Muscle of leg (tissue), 11 donors: ENCODE data around the gene VPS13D. TPM values are rescaled to one million over a fixed set of nuclear protein-coding genes. Genes with fewer than 3 reads are reported as not detected.

Source experiments
- DNase-seq: peaks from one replicate; pipeline ENCODE4 v3.0.0; 2013
- H3K27ac ChIP-seq: one replicate; pipeline ENCODE4 v1.5.1; 2013; ENCODE audit warnings: mild to moderate bottlenecking, low read length, control low read depth
- H3K27me3 ChIP-seq: one replicate; pipeline ENCODE4 v1.6.1; 2013; ENCODE audit warnings: low read length; ENCODE audit not compliant: control insufficient read depth, insufficient read depth
- H3K36me3 ChIP-seq: one replicate; pipeline ENCODE4 v1.6.1; 2013; ENCODE audit warnings: low read length; ENCODE audit not compliant: control insufficient read depth, insufficient read depth
- H3K4me1 ChIP-seq: one replicate; pipeline ENCODE4 v1.6.1; 2013; ENCODE audit warnings: low read length; ENCODE audit not compliant: control insufficient read depth, insufficient read depth
- H3K4me3 ChIP-seq: one replicate; pipeline ENCODE4 v1.5.1; 2013; ENCODE audit warnings: low read length, control low read depth
- H3K9me3 ChIP-seq: replicated peaks from 2 replicates; pipeline ENCODE4 v1.6.1; 2013; ENCODE audit warnings: low read depth, low read length; ENCODE audit not compliant: control insufficient read depth
- WGBS: methylation state at CpG from one replicate; pipeline ENCODE4 v1.1.5; 2013; ENCODE audit warnings: missing lambda C conversion rate; ENCODE audit not compliant: insufficient coverage; 5-methylcytosine and 5-hydroxymethylcytosine counted together
- polyA plus RNA-seq, 8 donors: library from polyadenylated mRNA; unstranded; fragments of 120-200 nt; gene quantifications; one replicate each; pipeline versions ENCODE4 v1.2.1 to v1.2.3, GENCODE V29; 2013; ENCODE audit warnings: inconsistent platforms in 1 of 8, low replicate concordance in 1 of 8; ENCODE audit not compliant: insufficient read length in 8 of 8, insufficient read depth in 1 of 8
- total RNA-seq: library from RNA; stranded (reverse); fragments of 120-200 nt; gene quantifications from one replicate; pipeline ENCODE4 v1.2.4, GENCODE V29; 2013

VPS13D gene
- total and polyA plus RNA-seq, 9 donors, result 14.9 to 21.2 (median 17.0) TPM

GRCh38 chr1:12441414-12442105, 211.7 kb downstream of the VPS13D start:
- peaks cover 1% of the 10 kb centered on the region for H3K4me1 ChIP-seq
- peaks cover 5% of the 10 kb centered on the region for H3K36me3 ChIP-seq
- WGBS, result 91% methylated on average over 3 of the region's 7 CpGs

GRCh38 chr1:12442217-12442616, 212.4 kb downstream of the VPS13D start:
- H3K4me3 ChIP-seq, result no peak overlapping the region
- H3K36me3 ChIP-seq, result peaks cover 5% of the 10 kb centered on the region
- no peak overlapping the region for H3K27ac ChIP-seq
- no peaks in the 10 kb centered on the region for H3K9me3 ChIP-seq
- H3K27me3 ChIP-seq, result no peaks in the 10 kb centered on the region
- no CpG with 5 or more reads among the region's 1 CpG for WGBS
- H3K4me1 ChIP-seq, result peaks cover 5% of the 10 kb centered on the region
- DNase-seq, result no peak

More at GRCh38 chr1:12441414-12442105, 211.7 kb downstream of the VPS13D start:
- Histone ChIP-seq H3K27me3 (no peaks in the 10 kb centered on the region), H3K4me3 (no peak overlapping the region), H3K9me3 (no peaks in the 10 kb centered on the region), H3K27ac (no peak overlapping the region)
- no peak for DNase-seq

DNA sequence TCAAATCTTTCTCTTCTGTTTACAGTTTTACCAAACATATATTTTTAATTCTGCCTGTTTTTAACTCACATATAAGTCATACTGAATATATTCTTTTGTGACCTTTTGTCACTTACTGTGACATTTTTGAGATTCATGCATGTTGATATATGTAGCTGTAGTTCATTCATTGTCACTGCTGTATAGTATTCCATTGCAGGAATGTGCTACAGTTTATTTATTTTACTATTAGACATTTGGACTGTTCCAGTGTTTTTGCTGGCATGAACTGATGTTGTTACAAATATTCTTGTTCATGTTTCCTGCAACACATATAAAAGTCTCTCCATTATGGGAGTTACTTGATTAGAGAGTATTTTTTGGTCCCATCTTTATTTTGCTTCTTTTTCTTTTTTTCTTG, 213.3 kb downstream of the VPS13D start:
- Histone ChIP-seq H3K27ac (no peak overlapping the region), H3K27me3 (no peaks in the 10 kb centered on the region), H3K36me3 (peaks cover 5% of the 10 kb centered on the region), H3K4me3 (no peak overlapping the region), H3K4me1 (peaks cover 12% of the 10 kb centered on the region), H3K9me3 (no peaks in the 10 kb centered on the region)
- DNase-seq, result no peak

GRCh38 chr1:12444329-12444841, 214.6 kb downstream of the VPS13D start:
- Histone ChIP-seq H3K4me1 (peaks cover 17% of the 10 kb centered on the region), H3K4me3 (no peak overlapping the region), H3K36me3 (peaks cover 5% of the 10 kb centered on the region), H3K9me3 (no peaks in the 10 kb centered on the region), H3K27ac (no peak overlapping the region), H3K27me3 (no peaks in the 10 kb centered on the region)
- no CpG with 5 or more reads among the region's 4 CpGs for WGBS
- no peak for DNase-seq

DNA sequence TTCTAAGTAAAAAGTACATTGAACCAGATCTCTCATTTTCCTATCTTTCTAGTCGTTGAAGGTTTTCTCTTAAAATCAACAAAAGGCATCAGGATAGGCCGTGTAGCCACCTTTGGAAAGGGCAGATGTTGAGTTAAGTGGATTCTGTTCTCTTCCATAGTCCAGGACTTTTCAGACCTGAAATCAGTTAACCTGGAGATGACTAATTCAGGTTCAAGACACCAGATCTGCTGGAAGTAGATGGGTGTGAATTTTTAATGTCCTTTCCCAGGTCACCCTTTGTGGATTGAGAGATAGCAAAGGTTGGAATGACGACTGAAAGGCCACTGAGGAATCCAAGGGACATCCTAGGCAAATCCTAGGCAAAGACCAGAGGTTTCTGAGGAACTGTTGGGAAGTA, 215.4 kb downstream of the VPS13D start:
- 71% methylated on average over 1 of the region's 3 CpGs for WGBS
- Histone ChIP-seq H3K4me1 (peaks cover 24% of the 10 kb centered on the region), H3K9me3 (no peaks in the 10 kb centered on the region), H3K36me3 (peaks cover 3% of the 10 kb centered on the region), H3K27ac (no peak overlapping the region), H3K4me3 (no peak overlapping the region), H3K27me3 (no peaks in the 10 kb centered on the region)
- DNase-seq, result no peak

GRCh38 chr1:12446593-12446992, 216.8 kb downstream of the VPS13D start:
- H3K4me3 ChIP-seq, result no peak overlapping the region
- peaks cover 34% of the 10 kb centered on the region for H3K4me1 ChIP-seq
- no peak overlapping the region for H3K27ac ChIP-seq
- WGBS, result no CpG with 5 or more reads among the region's 2 CpGs
- no peaks in the 10 kb centered on the region for H3K9me3 ChIP-seq
- H3K36me3 ChIP-seq, result peaks cover 3% of the 10 kb centered on the region
- H3K27me3 ChIP-seq, result no peaks in the 10 kb centered on the region
- no peak for DNase-seq

- H3K27ac ChIP-seq, result no peak overlapping the region
- WGBS, result no CpG with 5 or more reads among the region's 3 CpGs
- H3K36me3 ChIP-seq, result peaks cover 3% of the 10 kb centered on the region
- H3K4me1 ChIP-seq, result peaks cover 34% of the 10 kb centered on the region
- H3K4me3 ChIP-seq, result no peak overlapping the region
- DNase-seq, result no peak
- no peaks in the 10 kb centered on the region for H3K27me3 ChIP-seq
- H3K9me3 ChIP-seq, result no peaks in the 10 kb centered on the region
Measured at GRCh38 chr1:12447307-12447706, 217.5 kb downstream of the VPS13D start.

DNA sequence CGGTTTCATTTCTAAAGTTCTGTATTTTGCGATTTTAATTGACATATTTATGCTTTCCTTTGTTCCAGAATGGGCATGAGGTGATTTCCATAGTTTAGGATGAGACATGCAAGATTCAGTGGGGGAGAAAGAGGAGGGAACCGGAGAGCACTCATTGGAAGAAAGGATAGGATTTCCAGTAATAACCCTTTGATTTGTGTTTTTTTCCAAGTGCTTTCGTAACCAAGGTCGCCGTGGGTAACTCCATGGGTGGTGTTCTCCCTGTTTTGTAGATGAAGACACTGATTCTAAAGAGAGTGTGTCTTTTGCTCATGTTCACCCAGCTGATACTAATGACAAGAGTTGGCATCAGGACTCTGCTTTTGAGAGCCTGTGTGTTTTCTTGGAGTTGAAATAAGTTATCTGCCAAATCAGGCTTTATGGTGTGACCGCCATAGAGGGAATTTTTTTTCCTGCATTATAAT, 218.1 kb downstream of the VPS13D start:
- WGBS, result 69% methylated on average over 6 of the region's 7 CpGs

DNA sequence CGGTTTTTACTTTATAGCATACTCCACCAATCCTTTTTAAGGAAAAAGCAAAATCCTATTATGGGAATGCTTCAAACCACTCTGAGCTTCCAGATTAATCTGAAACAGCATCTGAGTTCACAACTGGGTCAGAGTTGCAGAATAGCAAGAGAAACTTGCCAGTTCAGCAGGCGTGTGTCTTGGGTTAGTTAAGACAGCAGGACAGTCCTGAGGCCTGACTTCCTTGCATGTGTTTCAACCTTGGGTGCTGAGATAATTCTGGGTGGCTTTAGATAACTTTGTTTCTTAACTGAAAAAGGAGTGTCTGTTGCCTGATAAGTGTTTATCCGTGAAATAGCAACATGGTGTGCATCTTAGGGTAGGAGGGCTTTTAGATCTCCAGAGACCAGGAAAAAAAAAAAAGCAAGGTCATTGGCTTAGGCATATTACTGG, 218.9 kb downstream of the VPS13D start:
- WGBS, result 11% methylated on average over 1 of the region's 3 CpGs
- DNase-seq, result peak; percentile 93

More for the DNA sequence above, 218.1 kb downstream of the VPS13D start:
- Histone ChIP-seq H3K4me1 (peaks cover 34% of the 10 kb centered on the region), H3K27ac (peak overlapping the region; percentile 70), H3K36me3 (no peaks in the 10 kb centered on the region), H3K9me3 (no peaks in the 10 kb centered on the region), H3K27me3 (no peaks in the 10 kb centered on the region), H3K4me3 (no peak overlapping the region)
- no peak for DNase-seq

DNA sequence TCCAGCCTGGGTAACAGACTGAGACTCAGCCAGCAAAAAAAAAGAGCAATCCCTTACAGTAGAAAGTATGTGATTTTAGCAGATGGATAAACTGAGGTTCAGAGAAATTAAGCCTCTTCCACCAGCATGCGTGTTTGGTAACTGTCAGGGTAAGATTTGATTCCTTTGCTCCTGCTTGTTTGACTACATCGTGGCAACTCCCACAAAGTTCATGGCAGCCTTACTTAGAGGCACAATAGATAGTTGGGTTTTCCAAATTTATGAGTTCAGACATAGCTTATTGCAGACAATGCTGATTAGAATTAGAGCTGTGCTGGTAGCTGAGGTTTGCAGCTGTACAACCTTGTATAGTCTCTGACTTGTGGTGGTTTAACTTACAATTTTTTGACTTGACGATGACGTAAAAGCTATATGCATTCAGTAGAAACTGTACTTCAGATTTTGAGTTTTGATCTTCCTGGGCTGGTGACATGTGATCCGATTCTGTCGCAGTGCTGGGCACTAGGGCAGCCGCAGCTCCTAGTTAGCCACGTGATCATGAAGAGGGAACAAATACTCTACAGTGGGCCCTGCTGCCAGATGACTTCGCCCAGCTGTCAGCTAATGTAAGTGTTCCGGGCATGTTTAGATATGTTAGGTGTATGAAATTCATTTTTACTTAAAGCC, 220.4 kb downstream of the VPS13D start:
- H3K27ac ChIP-seq, result peak overlapping the region; percentile 47

More for the DNA sequence above, 218.9 kb downstream of the VPS13D start:
- no peaks in the 10 kb centered on the region for H3K27me3 ChIP-seq
- H3K4me1 ChIP-seq, result peaks cover 39% of the 10 kb centered on the region
- no peaks in the 10 kb centered on the region for H3K9me3 ChIP-seq
- H3K4me3 ChIP-seq, result no peak overlapping the region
- H3K36me3 ChIP-seq, result no peaks in the 10 kb centered on the region
- H3K27ac ChIP-seq, result peak overlapping the region; percentile 79

More for the DNA sequence above, 220.4 kb downstream of the VPS13D start:
- Histone ChIP-seq H3K9me3 (no peaks in the 10 kb centered on the region), H3K4me3 (no peak overlapping the region), H3K36me3 (no peaks in the 10 kb centered on the region), H3K4me1 (peaks cover 47% of the 10 kb centered on the region), H3K27me3 (no peaks in the 10 kb centered on the region)
- 88% methylated on average over 6 of the region's 10 CpGs for WGBS
- DNase-seq, result peak; percentile 71
